ENCODE measurements around the gene VSX1.

VSX1 gene

DNA sequence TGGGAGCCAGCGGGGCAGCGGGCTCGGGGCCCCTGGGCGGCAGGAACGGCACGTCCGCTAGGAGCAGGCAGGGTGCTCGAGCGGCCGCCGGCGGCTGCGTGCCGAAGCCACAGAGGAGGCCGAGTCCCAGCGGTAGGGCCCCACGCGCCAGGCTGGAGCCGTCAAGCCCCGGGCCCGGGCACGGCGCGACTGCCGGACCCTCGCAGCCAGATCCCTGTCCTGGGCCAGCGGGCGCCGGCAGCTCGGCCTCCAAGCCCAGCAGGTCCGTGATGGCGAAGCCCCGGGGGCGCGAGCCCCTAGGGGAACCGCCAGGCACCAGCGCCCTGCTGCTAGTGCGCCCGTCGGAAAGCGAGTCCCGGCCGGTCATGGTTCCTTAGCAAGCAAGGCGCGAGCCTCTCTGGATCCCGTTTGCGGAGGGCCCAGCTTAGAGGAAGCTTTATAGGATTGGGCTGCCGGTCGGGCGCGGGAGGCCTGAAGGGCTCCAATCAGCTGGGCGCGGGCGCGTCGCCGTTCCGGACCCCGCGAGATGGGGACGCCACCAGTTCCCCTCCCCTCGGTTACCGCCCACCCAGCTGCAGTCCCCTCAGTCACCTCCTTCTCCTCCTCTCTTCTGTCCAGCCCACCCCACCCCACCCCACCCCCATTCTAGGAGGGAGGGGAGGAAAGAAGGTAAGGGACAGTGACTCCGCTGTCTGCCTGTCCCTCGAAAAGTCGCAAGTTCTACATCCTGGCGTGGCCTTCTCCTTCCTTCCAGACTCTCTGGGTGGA lies at the start of gene VSX1:
Gene VSX1 (minus strand): TSS at position 412 of the 768 bp plus-strand sequence. CDS start 45 bp downstream, at position 367.
- DNase-seq (ENCODE audit: low spot score) = no peak

DNA sequence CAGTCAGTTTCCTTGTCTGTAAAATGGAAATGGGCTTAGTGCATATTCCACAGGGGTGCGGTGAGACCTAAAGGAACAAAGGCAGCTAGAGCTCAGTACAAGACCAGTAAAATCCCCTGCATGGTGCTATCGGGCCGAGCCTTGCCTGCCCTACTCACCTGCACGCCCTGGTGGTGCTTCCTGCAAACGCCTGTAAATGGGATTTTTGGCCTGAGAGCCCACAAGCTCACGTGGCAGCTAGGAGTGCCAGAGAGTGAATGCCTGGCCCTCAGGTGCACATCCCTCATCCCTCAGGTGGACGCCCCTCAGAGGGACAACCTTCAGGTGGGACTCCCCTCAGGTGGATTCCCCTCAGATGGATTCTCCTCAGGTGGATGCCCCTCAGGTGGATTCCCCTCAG lies 48.0 kb upstream of the VSX1 start:
- no peak for DNase-seq (ENCODE audit: low spot score)

DNA sequence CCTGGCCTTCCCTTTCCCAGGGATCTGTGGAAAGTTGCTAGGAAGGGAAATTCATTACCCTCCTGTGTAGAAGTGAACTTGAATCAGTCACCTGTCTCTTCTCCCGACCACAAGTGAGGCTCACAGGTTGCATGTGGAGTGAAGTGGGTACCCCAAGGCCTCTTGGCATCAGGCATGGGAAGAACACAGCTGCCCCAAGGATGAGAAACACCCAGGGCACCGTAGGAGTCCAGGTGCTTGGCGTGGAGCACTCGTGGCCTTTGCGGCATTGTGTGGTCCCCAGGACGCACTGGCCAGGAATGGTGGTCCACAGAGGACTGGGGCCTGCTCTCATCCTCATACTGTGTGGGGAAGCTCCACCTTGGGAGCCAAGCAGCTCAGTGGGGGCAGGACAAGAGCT lies 47.5 kb upstream of the VSX1 start:
- no peak for DNase-seq (ENCODE audit: low spot score)

DNA sequence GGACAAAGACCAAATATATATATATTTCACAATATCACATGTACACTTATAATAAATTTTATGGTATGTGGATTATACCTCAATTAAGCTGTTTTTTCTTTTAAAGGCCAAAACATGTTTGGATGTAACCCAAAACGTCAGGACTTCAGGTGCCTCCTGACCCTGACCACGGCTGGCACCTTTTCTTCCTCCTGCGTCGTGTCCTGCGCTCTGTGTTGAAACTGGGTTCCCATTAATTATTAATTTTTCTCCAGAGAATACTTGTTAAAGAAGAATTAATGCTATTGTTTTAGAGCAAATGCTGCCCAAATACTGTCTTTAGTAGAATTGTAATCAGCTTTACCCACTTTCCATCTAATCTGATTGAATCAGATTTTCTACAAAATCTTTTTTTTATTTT lies 46.7 kb upstream of the VSX1 start:
- no peak for DNase-seq (ENCODE audit: low spot score)

DNA sequence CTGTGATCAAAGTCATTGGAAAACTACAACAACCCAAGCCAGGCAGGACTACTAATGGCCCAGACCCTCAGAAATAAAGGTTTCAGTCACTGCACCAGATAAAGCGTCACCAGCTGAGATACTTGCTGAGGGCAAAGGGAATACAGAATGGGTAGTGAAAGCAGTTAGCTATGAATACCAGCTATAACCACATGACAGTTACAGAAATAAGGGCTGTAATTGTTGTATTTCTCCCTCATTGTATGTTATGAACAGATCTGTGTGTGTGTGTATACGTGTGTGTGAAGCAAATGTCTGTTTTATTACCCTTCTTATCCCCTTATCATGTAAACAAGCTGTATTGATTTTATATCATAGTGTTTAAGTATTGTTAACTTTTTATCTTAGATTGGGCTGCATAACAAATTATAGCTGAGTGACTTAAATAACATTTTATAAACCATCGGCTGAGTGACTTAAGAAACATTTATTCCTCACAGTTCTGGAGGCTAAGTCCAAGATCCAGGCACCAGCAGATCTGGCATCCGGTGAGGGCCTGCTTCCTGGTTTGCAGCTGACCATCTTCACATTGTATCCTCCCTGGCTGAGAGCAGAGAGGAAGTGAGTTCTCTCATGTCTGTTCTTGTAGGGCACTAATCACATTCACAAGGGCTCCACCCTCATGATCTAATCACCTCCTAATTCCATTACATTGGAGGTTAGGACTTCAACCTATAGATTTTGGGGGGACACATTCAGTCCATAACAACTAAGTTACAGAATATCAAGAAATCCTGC lies 46.0 kb upstream of the VSX1 start:
- no peak for DNase-seq (ENCODE audit: low spot score)

DNA sequence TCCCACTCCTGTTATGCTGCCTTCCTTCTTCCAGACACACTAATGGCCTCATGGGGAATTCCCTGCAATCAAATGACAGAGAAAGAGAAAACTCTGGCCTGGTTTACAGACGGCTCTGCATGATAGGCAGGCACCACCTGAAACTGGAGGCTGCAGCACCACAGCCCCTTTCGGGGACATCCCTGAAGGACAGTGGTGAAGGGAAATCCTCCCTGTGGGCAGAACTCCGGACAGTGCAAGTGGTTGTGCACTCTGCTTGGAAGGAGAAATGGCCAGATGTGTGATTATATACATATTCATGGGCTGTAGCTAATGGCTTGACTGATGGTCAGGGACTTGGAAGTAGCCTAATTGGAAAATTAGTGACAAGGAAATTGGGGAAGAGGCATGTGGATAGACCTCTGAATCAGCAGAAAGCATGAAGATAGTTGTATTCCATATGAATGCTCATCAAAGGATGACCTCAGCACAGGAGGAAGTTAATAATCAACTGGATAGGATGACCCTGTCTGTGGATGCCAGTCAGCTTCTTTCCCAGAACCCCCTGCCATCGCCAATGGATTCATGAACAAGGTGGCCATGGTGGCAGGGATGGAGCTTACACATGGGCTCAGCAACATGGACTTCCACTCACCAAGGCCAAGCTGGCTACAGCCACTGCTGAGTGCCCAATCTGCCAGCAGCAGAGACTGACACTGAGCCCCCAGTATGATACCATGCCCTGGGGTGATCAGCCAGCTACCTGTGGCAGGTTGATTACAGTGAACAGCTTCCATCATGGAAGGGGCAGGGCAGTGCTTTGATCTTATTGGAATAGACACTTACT lies 44.5 kb upstream of the VSX1 start:
- no peak for DNase-seq (ENCODE audit: low spot score)

DNA sequence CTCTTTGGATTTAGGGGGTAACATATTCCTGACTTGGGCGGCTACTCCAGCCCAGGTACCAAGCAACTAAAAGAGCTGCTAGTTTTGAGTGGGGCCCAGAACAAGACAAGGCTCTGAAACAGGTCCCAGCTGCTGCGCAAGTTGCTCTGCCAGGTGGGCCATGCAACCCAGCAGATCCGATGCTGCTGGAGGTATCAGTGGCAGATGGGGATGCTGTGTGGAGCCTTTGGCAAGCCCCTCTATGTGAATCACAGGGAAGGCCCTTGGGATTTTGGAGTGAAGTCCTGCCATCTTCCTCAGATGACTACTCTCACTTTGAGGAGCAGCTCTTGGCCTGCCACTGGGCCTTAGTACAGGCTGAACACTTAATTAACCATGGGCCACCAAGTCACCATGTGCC lies 43.7 kb upstream of the VSX1 start:
- DNase-seq (ENCODE audit: low spot score) = no peak

DNA sequence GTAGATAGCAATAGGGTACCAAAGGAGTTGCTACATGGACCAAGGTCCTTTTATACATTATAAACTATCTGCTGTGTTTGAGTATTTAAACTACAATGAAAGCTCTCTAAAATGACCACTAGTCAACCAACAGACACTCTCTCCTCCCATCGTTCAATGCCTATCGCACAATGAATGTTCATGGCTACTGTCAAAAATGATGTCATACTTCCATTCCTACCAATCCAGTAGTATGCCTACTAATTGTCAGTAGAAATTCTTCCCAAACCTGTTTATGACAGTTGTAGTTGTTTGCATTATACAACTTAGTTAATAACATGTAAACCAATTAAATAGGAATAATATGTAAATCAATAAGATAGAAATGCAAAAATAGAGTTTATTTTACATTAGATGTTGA lies 39.0 kb upstream of the VSX1 start:
- no peak for DNase-seq (ENCODE audit: low spot score)

DNA sequence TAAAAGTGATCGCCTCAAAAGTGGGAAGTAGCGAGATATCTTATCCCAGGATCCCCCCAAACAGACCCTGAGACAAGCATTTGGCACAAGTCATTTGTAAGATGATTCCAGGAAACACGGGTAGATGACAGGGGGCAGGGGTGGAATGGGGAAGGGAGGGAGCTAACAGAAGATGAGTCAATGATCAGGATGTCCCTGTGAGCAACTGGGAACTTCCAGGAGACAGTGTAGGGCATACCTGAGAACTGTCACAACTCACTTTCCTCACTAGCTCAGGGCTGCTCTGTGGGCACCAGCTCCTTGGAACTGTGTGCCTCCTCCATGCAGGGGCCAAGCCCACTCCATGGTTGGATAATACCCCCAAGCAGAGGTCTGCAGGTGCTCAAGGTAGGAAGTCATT lies 38.5 kb upstream of the VSX1 start:
- no peak for DNase-seq (ENCODE audit: low spot score)

DNA sequence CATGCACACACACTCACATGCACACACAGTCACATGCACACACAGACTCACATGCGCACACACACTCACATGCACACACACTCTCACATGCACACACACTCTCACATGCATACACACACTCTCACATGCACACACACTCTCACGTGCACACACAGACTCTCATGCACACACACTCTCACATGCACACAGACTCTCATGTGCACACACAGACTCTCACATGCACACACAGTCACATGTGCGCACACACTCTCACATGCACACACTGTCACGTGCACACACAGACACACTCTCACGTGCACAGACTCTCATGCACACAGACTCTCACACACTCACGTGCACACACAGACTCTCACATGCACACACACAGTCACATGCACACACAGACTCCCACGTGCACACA lies 36.6 kb upstream of the VSX1 start:
- no peak for DNase-seq (ENCODE audit: low spot score)

DNA sequence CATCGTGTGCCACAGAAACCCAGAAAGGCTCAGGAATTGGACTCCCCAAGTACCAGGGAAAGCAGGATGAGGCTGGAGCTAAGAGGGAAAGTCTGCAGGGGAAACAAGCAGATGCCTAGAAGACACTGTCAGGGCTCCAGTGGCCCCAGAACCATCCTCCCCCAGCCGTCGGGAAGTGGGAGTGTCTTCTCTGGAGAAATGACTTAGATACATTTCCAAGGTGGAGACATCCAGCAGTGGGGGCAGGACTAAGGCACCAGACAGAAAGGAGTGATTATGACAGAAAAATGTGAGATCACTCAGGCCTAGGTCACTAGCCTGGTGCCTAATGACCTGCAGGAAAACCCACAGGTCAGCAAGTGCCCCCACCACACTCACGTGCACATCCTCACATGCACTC lies 36.0 kb upstream of the VSX1 start:
- DNase-seq (ENCODE audit: low spot score) = no peak

DNA sequence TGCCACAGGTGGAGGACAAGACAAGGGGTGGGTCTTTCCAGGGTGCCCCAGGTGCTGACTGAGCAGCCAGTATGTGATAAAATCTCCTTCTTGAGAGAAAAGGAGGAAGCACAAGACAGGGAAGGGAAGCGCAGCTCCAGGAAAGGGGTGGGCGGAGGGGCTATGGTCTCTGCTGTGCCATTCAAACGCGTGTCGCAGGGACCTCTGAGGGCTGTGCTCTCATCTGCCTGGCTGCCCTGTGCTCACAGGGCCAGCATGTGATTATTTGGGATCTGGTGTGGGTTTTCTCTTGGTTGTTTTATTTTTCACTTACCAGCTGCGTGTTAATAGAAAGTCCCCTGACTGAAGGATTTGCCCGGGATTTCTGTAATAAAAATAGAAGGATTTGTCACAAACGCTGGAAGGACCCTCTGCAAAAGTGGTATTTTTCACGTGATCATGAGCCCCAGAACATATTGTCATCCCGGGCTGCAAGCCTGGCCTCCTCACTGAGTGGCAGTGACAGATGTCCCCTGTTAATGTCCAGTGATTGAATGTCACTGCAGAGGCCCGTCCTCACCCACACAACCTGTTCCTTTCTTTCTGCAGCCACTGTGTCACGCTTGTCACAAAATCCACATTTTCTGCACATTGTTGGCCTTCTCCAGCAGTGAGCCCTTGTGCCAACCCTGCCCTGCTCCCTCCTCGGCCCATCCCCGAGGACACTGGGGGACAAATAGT lies 35.0 kb upstream of the VSX1 start:
- DNase-seq (ENCODE audit: low spot score) = no peak

DNA sequence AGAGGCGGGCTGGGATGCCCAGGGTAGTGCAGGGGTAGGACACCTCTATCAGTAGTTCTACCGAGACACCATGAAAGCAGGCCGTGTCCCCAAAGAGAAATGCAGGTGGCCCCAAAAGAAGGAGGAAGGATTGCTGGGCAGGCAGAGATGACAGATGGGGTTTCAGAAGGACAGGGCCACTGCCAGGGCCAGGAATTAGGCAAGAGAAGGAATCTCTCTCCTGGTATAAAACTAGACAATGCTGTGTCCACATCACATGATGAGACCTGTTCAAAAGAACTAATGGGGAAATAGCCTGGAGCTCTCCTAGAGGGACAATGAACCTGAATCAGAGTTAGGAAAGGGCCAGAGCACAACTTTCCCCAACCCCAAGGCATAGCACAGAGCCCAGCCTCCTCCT lies 21.6 kb upstream of the VSX1 start:
- DNase-seq (ENCODE audit: low spot score) = no peak

DNA sequence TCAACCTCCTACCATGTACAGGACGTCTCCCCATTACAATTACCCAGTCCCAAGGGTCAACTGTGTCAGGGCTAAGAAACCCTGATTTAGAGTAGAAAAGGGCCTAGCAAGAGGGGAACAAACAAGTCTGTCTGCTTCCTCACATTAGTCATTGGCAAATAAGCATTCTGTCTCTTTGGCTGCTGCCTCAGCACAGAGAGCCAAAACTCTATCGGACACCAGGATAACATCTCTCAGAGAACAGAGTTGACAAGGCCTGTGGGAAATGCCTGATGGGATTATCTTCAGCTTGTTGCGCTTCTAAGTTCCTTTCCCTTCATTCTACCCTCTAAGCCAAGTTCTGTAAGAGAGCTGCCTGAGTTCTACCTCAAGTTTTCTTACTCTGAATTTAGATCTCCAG lies 19.0 kb upstream of the VSX1 start:
- no peak for DNase-seq (ENCODE audit: low spot score)

DNA sequence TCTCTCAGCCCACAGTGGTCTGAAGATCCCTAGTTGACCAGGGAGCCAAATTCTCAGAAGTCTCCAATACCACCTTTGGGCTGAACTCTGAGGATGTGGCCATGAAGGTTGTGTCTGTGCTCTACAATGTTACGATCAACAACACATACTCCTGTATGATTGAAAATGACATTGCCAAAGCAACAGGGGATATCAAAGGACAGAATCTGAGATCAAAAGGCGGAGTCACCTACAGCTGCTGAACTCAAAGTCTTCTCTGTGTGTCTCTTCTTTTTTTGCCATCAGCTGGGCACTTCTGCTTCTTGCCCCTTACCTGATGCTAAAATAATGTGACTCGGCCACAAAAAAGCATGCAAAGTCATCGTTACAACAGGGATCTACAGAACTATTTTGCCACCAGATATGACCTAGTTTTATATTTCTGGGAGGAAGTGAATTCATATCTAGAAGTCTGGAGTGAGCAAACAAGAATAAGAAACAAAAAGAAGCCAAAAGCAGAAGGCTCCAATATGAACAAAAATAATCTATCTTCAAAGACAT lies 17.7 kb upstream of the VSX1 start:
- DNase-seq (ENCODE audit: low spot score) = no peak

DNA sequence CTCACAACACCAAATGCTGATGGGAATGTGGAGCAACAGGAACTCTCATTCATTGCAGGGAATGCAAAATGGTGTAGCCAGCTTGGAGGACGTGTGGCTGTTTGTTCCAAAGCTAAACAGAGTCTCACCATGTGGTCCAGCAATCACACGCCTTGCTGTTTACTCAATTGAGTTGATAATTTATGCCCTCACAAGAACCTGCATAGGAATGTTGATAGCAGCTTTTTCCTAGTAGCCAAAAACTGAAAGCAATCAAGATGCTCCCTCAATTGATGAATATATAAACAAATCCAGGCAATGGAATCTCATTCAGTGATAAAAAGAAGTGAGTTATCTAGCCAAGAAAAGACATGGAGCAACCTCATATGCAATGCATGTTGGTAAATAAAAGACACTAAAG lies 15.6 kb upstream of the VSX1 start:
- DNase-seq (ENCODE audit: low spot score) = no peak

DNA sequence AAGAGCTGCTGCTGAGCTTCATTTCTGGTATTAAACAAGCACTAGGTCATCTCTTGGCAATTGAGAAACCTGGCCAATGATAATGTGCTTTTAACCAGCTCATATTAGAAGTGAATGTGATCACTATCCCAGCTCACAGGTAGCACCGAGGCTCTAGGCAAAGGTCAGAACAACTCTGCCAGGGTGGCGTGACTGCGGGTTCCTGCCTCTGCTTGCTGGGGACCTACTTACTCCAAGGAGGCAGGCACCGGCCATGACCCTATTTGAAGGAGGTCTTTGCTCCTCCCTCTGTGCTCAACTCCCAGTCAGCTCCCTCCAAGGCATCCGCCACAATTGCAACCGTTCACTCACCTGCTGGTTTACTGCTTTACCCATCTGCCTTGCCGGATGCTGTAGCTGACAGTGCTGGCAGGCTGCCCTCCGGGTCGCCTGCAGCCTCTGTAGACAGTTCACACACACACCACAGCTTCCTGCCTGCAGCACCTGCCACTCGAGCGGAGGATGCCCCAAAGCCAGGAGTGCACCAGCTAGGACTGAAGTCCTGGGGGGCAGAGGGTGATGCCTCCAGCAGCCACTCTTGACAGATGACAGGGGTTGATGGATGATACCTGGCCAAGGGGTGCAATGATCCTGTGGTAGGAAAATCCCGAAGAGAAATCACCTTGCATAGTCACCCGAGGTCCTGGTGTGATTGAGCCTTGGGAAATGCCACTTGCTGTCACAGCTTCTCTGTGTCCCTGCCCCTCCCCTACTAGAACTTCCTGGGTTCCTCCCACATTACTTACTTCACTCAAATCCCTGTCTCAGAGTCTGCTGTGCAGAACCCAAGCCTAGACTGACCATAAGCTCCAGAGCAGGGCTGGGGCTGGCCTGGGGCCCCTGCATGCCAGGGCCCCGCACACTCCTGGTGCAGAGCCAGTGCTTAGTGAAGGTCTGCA lies 8.8 kb upstream of the VSX1 start:
- peak; percentile 75 for DNase-seq (ENCODE audit: low spot score)

DNA sequence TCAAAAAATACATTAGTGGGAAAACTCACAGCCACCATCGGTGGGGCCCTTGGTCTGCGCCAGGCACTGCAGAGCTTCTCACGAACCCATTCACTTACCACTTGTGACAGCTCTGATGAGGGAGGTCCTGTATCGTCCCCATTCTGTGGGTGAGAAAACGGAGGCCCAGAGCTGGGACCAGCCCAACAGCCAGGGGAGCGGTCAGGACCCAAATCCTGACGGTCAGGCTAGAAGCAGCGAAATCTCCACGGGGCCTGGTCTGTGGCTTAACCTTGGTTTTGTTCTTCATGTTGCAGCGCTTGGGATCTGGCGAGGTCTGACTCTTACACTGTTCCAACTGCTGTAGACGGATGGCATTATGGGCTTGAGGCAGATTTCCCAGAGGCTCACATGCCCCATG lies 7.7 kb upstream of the VSX1 start:
- no peak for DNase-seq (ENCODE audit: low spot score)

DNA sequence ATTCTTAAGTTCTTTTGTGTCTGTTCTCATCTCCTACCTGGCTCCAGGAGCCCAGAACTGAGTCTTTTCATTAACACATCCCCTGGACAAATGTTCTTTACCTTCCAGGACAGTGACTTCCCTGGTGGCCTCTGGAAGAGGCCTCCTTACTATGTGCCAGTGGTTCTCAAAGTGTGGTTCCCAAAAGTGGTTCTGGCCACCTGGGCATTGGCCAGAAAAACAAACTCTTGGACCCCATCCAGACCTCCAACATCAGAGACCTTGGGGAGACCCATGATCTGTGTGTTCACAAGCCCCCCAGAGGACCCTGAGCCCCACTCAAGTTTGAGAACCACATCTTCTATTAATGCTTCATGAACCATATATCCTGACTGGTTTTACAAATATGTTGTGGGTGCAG lies 7.2 kb upstream of the VSX1 start:
- DNase-seq (ENCODE audit: low spot score) = no peak

DNA sequence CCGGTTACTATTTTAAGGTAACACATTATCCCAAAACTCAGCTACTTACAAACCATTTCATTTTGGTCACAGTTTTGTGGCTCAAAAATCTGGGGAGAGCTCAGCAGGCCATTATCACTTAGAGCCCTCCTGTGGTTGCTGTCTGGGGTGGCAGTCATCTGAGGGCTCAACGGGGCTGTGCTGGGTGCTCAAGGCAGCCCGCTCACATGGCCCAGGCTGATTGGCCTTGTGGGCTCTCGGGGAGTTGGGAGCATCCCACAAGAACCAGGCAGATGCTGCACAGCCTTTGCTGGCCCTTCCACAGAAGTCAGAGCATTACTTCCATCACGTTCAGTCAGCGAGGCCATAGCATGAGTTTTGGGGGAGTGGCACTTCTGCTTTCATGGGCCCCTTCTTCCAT lies 6.3 kb upstream of the VSX1 start:
- DNase-seq (ENCODE audit: low spot score) = no peak

Measured in CD4-positive, alpha-beta T cell treated with Interleukin-2 at 100 ng/mL for 4 hours (primary cell).